ENCODE measurements around the gene FGF14.

- no peak for TF ChIP-seq CTCF (IDR thresholded peaks at IDR 0.05; ENCODE audit: insufficient read depth, low read length, poor library complexity, severe bottlenecking)
- no peak for TF ChIP-seq EZH2phosphoT487 (conservative IDR thresholded peaks at IDR 0.05; ENCODE audit: low read length)
Measured at GRCh38 chr13:101970341-101970740, 431.5 kb downstream of the FGF14 start.
